GM19463 (cell line): Measurements from ENCODE around the gene SUGCT.

Experiments
- ATAC-seq: cut with Tn5 transposase; IDR thresholded peaks from one replicate; pipeline ENCODE4 v1.9.1; 2021; ENCODE audit warnings: mild to moderate bottlenecking, moderate library complexity; ENCODE audit not compliant: unreplicated experiment

Gene SUGCT

GRCh38 chr7:40799493-40800403, 664.9 kb downstream of the SUGCT start:
- ATAC-seq, result no peak

- no peak for ATAC-seq
Measured at GRCh38 chr7:40800771-40801170, 666.0 kb downstream of the SUGCT start.

GRCh38 chr7:40802497-40802896, 667.7 kb downstream of the SUGCT start:
- no peak for ATAC-seq

- ATAC-seq, result no peak
Measured at GRCh38 chr7:40804477-40805215, 669.8 kb downstream of the SUGCT start.

- ATAC-seq, result no peak
Measured at GRCh38 chr7:40805361-40805760, 670.6 kb downstream of the SUGCT start.

- ATAC-seq, result no peak
Measured at GRCh38 chr7:40808378-40808942, 673.7 kb downstream of the SUGCT start.

- no peak for ATAC-seq
Measured at GRCh38 chr7:40810274-40810673, 675.5 kb downstream of the SUGCT start.

GRCh38 chr7:40811666-40812065, 676.9 kb downstream of the SUGCT start:
- ATAC-seq, result no peak

- ATAC-seq, result no peak
Measured at GRCh38 chr7:40815022-40815421, 680.2 kb downstream of the SUGCT start.

GRCh38 chr7:40815512-40815911, 680.7 kb downstream of the SUGCT start:
- no peak for ATAC-seq

- no peak for ATAC-seq
Measured at GRCh38 chr7:40822861-40823260, 688.1 kb downstream of the SUGCT start.

- no peak for ATAC-seq
Measured at GRCh38 chr7:40824461-40824860, 689.7 kb downstream of the SUGCT start.

GRCh38 chr7:40826411-40827221, 691.8 kb downstream of the SUGCT start:
- no peak for ATAC-seq

- no peak for ATAC-seq
Measured at GRCh38 chr7:40827222-40828085, 692.6 kb downstream of the SUGCT start.

GRCh38 chr7:40828686-40829600, 694.1 kb downstream of the SUGCT start:
- no peak for ATAC-seq

GRCh38 chr7:40833191-40833887, 698.5 kb downstream of the SUGCT start:
- ATAC-seq, result no peak

- ATAC-seq, result no peak
Measured at GRCh38 chr7:40833888-40834234, 699.1 kb downstream of the SUGCT start.

- ATAC-seq, result no peak
Measured at GRCh38 chr7:40836218-40836617, 701.4 kb downstream of the SUGCT start.
